ENCODE data around the gene VTI1A.

- TF ChIP-seq, protein P1, sequence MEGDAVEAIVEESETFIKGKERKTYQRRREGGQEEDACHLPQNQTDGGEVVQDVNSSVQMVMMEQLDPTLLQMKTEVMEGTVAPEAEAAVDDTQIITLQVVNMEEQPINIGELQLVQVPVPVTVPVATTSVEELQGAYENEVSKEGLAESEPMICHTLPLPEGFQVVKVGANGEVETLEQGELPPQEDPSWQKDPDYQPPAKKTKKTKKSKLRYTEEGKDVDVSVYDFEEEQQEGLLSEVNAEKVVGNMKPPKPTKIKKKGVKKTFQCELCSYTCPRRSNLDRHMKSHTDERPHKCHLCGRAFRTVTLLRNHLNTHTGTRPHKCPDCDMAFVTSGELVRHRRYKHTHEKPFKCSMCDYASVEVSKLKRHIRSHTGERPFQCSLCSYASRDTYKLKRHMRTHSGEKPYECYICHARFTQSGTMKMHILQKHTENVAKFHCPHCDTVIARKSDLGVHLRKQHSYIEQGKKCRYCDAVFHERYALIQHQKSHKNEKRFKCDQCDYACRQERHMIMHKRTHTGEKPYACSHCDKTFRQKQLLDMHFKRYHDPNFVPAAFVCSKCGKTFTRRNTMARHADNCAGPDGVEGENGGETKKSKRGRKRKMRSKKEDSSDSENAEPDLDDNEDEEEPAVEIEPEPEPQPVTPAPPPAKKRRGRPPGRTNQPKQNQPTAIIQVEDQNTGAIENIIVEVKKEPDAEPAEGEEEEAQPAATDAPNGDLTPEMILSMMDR (IDR thresholded peaks at IDR 0.05; ENCODE audit: insufficient read depth, low read depth, low read length) = no peak
- TF ChIP-seq EZH2 (IDR thresholded peaks at IDR 0.05; ENCODE audit: insufficient read depth, low read length) = no peak
Observed at GRCh38 chr10:112512294-112512693, 65.3 kb downstream of the VTI1A start.

All from astrocyte (in vitro differentiated cells and primary cell).